ENCODE data around the gene ENPP6. TPM values are rescaled to one million over a fixed set of nuclear protein-coding genes. Genes with fewer than 3 reads are reported as not detected.

ENPP6 gene
- total RNA-seq, 1 experiment from 2014 or later, result not detected

GRCh38 chr4:184193556-184194525, 23.8 kb downstream of the ENPP6 start:
- Mint-ChIP-seq H3K9me3 (ENCODE audit: unreplicated experiment) (no peaks in the 10 kb centered on the region), H3K36me3 (ENCODE audit: insufficient read depth, unreplicated experiment) (no peaks in the 10 kb centered on the region), H3K4me1 (ENCODE audit: insufficient read depth, unreplicated experiment) (peaks cover 18% of the 10 kb centered on the region), H3K4me3 (ENCODE audit: unreplicated experiment) (no peak overlapping the region), H3K27me3 (ENCODE audit: insufficient read depth, unreplicated experiment) (no peaks in the 10 kb centered on the region), H3K27ac (ENCODE audit: low read depth, unreplicated experiment) (no peak overlapping the region)
- intact Hi-C loops (cut with micrococcal nuclease), result no loop called here
- TF ChIP-seq CTCF (IDR thresholded peaks at IDR 0.05; ENCODE audit: unreplicated experiment), result no peak
- ChIA-PET CTCF (no interaction called here), POLR2A (no interaction called here)
- no peak for DNase-seq (ENCODE audit: unreplicated experiment)
- TSS peak; percentile 71 for BruUV-seq (replicated peaks)

- POLR2A ChIA-PET, result no interaction called here
- intact Hi-C loops (cut with micrococcal nuclease), result no loop called here
- BruUV-seq (replicated peaks), result no TSS peak
- no peak for TF ChIP-seq CTCF (IDR thresholded peaks at IDR 0.05; ENCODE audit: unreplicated experiment)
- no peaks in the 10 kb centered on the region for H3K27me3 Mint-ChIP-seq (ENCODE audit: insufficient read depth, unreplicated experiment)
- H3K4me1 Mint-ChIP-seq (ENCODE audit: insufficient read depth, unreplicated experiment), result peaks cover 18% of the 10 kb centered on the region
- no peaks in the 10 kb centered on the region for H3K9me3 Mint-ChIP-seq (ENCODE audit: unreplicated experiment)
- CTCF ChIA-PET, result no interaction called here
- no peak for DNase-seq (ENCODE audit: unreplicated experiment)
- H3K27ac Mint-ChIP-seq (ENCODE audit: low read depth, unreplicated experiment), result no peak overlapping the region
- H3K36me3 Mint-ChIP-seq (ENCODE audit: insufficient read depth, unreplicated experiment), result no peaks in the 10 kb centered on the region
- H3K4me3 Mint-ChIP-seq (ENCODE audit: unreplicated experiment), result no peak overlapping the region
These were observed 24.7 kb downstream of the ENPP6 start for GRCh38 chr4:184192933-184193332.

- Mint-ChIP-seq H3K27ac (ENCODE audit: low read depth, unreplicated experiment) (no peak overlapping the region), H3K9me3 (ENCODE audit: unreplicated experiment) (no peaks in the 10 kb centered on the region), H3K4me1 (ENCODE audit: insufficient read depth, unreplicated experiment) (peaks cover 7% of the 10 kb centered on the region), H3K27me3 (ENCODE audit: insufficient read depth, unreplicated experiment) (no peaks in the 10 kb centered on the region), H3K4me3 (ENCODE audit: unreplicated experiment) (no peak overlapping the region), H3K36me3 (ENCODE audit: insufficient read depth, unreplicated experiment) (no peaks in the 10 kb centered on the region)
- no peak for TF ChIP-seq CTCF (IDR thresholded peaks at IDR 0.05; ENCODE audit: unreplicated experiment)
- ChIA-PET POLR2A (no interaction called here), CTCF (interaction anchor here (0.6 kb wide), 1 partner anchor 403 kb away, joined by 3 read pairs; no protein-coding TSS in a partner anchor)
- no TSS peak for BruUV-seq (replicated peaks)
- DNase-seq (ENCODE audit: unreplicated experiment), result no peak
- intact Hi-C loops (cut with micrococcal nuclease), result no loop called here
These were observed 26.4 kb downstream of the ENPP6 start for GRCh38 chr4:184191267-184191666.

GRCh38 chr4:184190711-184191110, 27.0 kb downstream of the ENPP6 start:
- Mint-ChIP-seq H3K27me3 (ENCODE audit: insufficient read depth, unreplicated experiment) (no peaks in the 10 kb centered on the region), H3K27ac (ENCODE audit: low read depth, unreplicated experiment) (peak overlapping the region; percentile 22), H3K9me3 (ENCODE audit: unreplicated experiment) (no peaks in the 10 kb centered on the region), H3K36me3 (ENCODE audit: insufficient read depth, unreplicated experiment) (no peaks in the 10 kb centered on the region), H3K4me3 (ENCODE audit: unreplicated experiment) (no peak overlapping the region), H3K4me1 (ENCODE audit: insufficient read depth, unreplicated experiment) (peaks cover 6% of the 10 kb centered on the region)
- no peak for DNase-seq (ENCODE audit: unreplicated experiment)
- ChIA-PET CTCF (no interaction called here), POLR2A (no interaction called here)
- TF ChIP-seq CTCF (IDR thresholded peaks at IDR 0.05; ENCODE audit: unreplicated experiment), result no peak
- intact Hi-C loops (cut with micrococcal nuclease), result no loop called here
- BruUV-seq (replicated peaks), result no TSS peak

All from MCF 10A (cell line).